H1 (cell line): ENCODE data around the gene CASQ2. TPM values are rescaled to one million over a fixed set of nuclear protein-coding genes. Genes with fewer than 3 reads are reported as not detected.

Experiments
- CTCF ChIA-PET: fragments of 300-600 bp; sonication (Branson Sonifier 250); formaldehyde crosslinking; loops from one replicate; lab custom pipeline; 2021; ENCODE audit not compliant: partially characterized antibody; lab: Charles Lee
- POLR2A ChIA-PET: fragments of 300-600 bp; sonication (Branson Sonifier 250); formaldehyde crosslinking; loops from one replicate; lab custom pipeline; 2021; ENCODE audit warnings: inconsistent platforms; ENCODE audit not compliant: partially characterized antibody; lab: Charles Lee
- DNase-seq, 2 experiments: peaks; one replicate each; pipeline versions ENCODE4 v3.0.0 to v3.0.0-alpha.2; 2010 to 2022; ENCODE audit warnings: low spot score in 2 of 2, low read depth in 1 of 2, mixed read lengths in 1 of 2
- FAIRE-seq: peaks from 2 replicates; lab custom pipeline; 2011; peaks lifted over from hg19 to GRCh38; lab: Jason Lieb, UNC
- H2AFZ ChIP-seq: 2 replicates; pipeline ENCODE4 v1.8.1; 2012; ENCODE audit warnings: low read length, inconsistent platforms
- H2AK5ac ChIP-seq: 2 replicates; pipeline ENCODE4 v1.6.1; 2013; ENCODE audit warnings: low read depth, low read length
- H2BK120ac ChIP-seq: replicated peaks from 2 replicates; pipeline ENCODE3; 2013; ENCODE audit warnings: low read depth, low read length, inconsistent platforms
- H2BK12ac ChIP-seq: 2 replicates; pipeline ENCODE4 v1.6.1; 2013; ENCODE audit warnings: low read depth, low read length
- H2BK15ac ChIP-seq: 2 replicates; pipeline ENCODE4 v1.6.1; 2013; ENCODE audit warnings: low read length
- H2BK20ac ChIP-seq: 2 replicates; pipeline ENCODE4 v1.6.1; 2013; ENCODE audit warnings: low read length
- H2BK5ac ChIP-seq: 2 replicates; pipeline ENCODE4 v1.6.1; 2013; ENCODE audit warnings: low read depth, low read length
- H3K14ac ChIP-seq: 2 replicates; pipeline ENCODE4 v1.6.1; 2013; ENCODE audit warnings: inconsistent platforms; ENCODE audit not compliant: insufficient read length
- H3K18ac ChIP-seq: 2 replicates; pipeline ENCODE4 v1.6.1; 2013; ENCODE audit warnings: low read length; ENCODE audit errors: extremely low read depth
- H3K23ac ChIP-seq: 2 replicates; pipeline ENCODE4 v1.6.1; 2013; ENCODE audit warnings: inconsistent platforms; ENCODE audit not compliant: insufficient read length
- H3K23me2 ChIP-seq: 2 replicates; pipeline ENCODE4 v1.6.1; 2013; ENCODE audit warnings: low read depth, low read length
- H3K27ac ChIP-seq: 2 replicates; pipeline ENCODE4 v1.6.1; 2011; ENCODE audit warnings: low read depth, low read length, inconsistent platforms
- H3K27me3 ChIP-seq, 4 experiments: replicated peaks in 1 of 4; 1 replicate in 1 of 4; 2 replicates in 3 of 4; pipeline versions ENCODE4 v1.6.1 to v1.8.1; 2011 to 2013; ENCODE audit warnings: low read length in 3 of 4, mild to moderate bottlenecking in 3 of 4, inconsistent platforms in 2 of 4, mixed read lengths in 2 of 4, moderate library complexity in 1 of 4; ENCODE audit not compliant: control insufficient read depth in 3 of 4, insufficient read depth in 3 of 4; ENCODE audit errors: extremely low read depth in 1 of 4
- H3K36me3 ChIP-seq, 4 experiments: 2 replicates each; pipeline versions ENCODE4 v1.6.1 to v1.8.1; 2011 to 2013; ENCODE audit warnings: mild to moderate bottlenecking in 4 of 4, low read length in 3 of 4, moderate library complexity in 2 of 4, control low read depth in 1 of 4, inconsistent platforms in 1 of 4; ENCODE audit not compliant: insufficient read depth in 4 of 4, control insufficient read depth in 2 of 4
- H3K4ac ChIP-seq: replicated peaks from 2 replicates; pipeline ENCODE3; 2013; ENCODE audit warnings: low read length, low read depth, mixed read lengths, inconsistent platforms; ENCODE audit not compliant: insufficient read length
- H3K4me1 ChIP-seq, 4 experiments: replicated peaks in 1 of 4; 1 replicate in 1 of 4; 2 replicates in 3 of 4; pipeline versions ENCODE4 v1.6.1 to v1.8.1; 2011 to 2013; ENCODE audit warnings: low read length in 3 of 4, inconsistent platforms in 2 of 4, mixed read lengths in 1 of 4; ENCODE audit not compliant: insufficient read depth in 4 of 4, control insufficient read depth in 3 of 4
- H3K4me2 ChIP-seq, 2 experiments: 2 replicates each; pipeline versions ENCODE4 v1.6.1 to v1.8.1; 2011 to 2013; ENCODE audit warnings: low read depth in 2 of 2, low read length in 2 of 2, control low read depth in 1 of 2, inconsistent platforms in 1 of 2, mild to moderate bottlenecking in 1 of 2; ENCODE audit not compliant: insufficient read depth in 1 of 2
- H3K4me3 ChIP-seq, 4 experiments: fragments of 200-600, 300-600 bp in 1 of 4; sonication (generic), shearing (Covaris generic), sonication (Bioruptor Twin) in 1 of 4; 2 replicates each; pipeline versions ENCODE4 v1.5.1 to v1.8.1; 2011 to 2016; ENCODE audit warnings: low read length in 4 of 4, low read depth in 3 of 4, control low read depth in 2 of 4, inconsistent platforms in 2 of 4, mild to moderate bottlenecking in 2 of 4, mixed read lengths in 1 of 4, moderate library complexity in 1 of 4; ENCODE audit not compliant: insufficient read depth in 2 of 4; ENCODE audit errors: extremely low read depth in 1 of 4
- H3K56ac ChIP-seq: replicated peaks from 2 replicates; pipeline ENCODE3; 2013; ENCODE audit warnings: low read depth, mild to moderate bottlenecking, mixed read lengths, low read length, inconsistent platforms; ENCODE audit not compliant: insufficient read length
- H3K79me1 ChIP-seq: 2 replicates; pipeline ENCODE4 v1.6.1; 2013; ENCODE audit warnings: low read depth, low read length, control low read depth
- H3K79me2 ChIP-seq, 2 experiments: 2 replicates each; pipeline versions ENCODE4 v1.6.1 to v1.8.1; 2012 to 2013; ENCODE audit warnings: low read length in 2 of 2, mild to moderate bottlenecking in 2 of 2, inconsistent platforms in 1 of 2; ENCODE audit not compliant: insufficient read depth in 2 of 2, control insufficient read depth in 1 of 2
- H3K9ac ChIP-seq, 4 experiments: replicated peaks in 1 of 4; 1 replicate in 1 of 4; 2 replicates in 3 of 4; pipeline versions ENCODE4 v1.6.1 to v1.8.1; 2011 to 2013; ENCODE audit warnings: low read depth in 3 of 4, low read length in 3 of 4, control low read depth in 2 of 4, mild to moderate bottlenecking in 2 of 4, moderate library complexity in 2 of 4, inconsistent platforms in 1 of 4; ENCODE audit errors: extremely low read depth in 1 of 4
- H3K9me3 ChIP-seq, 2 experiments: 2 replicates each; pipeline versions ENCODE4 v1.6.1 to v1.8.1; 2012 to 2013; ENCODE audit warnings: mild to moderate bottlenecking in 2 of 2, moderate library complexity in 2 of 2, control low read depth in 1 of 2, inconsistent platforms in 1 of 2, low read depth in 1 of 2, low read length in 1 of 2, mixed read lengths in 1 of 2; ENCODE audit not compliant: insufficient read depth in 2 of 2
- H4K20me1 ChIP-seq, 2 experiments: replicated peaks in 1 of 2; 2 replicates each; pipeline versions ENCODE3 to v1.8.1; 2011 to 2013; ENCODE audit warnings: inconsistent platforms in 2 of 2, low read length in 2 of 2, mild to moderate bottlenecking in 1 of 2; ENCODE audit not compliant: insufficient read depth in 2 of 2, control insufficient read depth in 1 of 2
- H4K5ac ChIP-seq: 2 replicates; pipeline ENCODE4 v1.6.1; 2013; ENCODE audit warnings: low read length, low read depth, mixed read lengths, inconsistent platforms; ENCODE audit not compliant: insufficient read length
- H4K8ac ChIP-seq: 2 replicates; pipeline ENCODE4 v1.8.0; 2013; ENCODE audit warnings: mild to moderate bottlenecking, moderate library complexity, low read length, inconsistent platforms; ENCODE audit not compliant: insufficient read depth; ENCODE audit errors: extremely low read depth
- H4K91ac ChIP-seq: replicated peaks from 2 replicates; pipeline ENCODE3; 2013; ENCODE audit warnings: low read length, mixed read lengths, inconsistent platforms; ENCODE audit not compliant: insufficient read length
- BRCA1 ChIP-seq: IDR thresholded peaks from 2 replicates; pipeline ENCODE4 v1.6.1; 2012; ENCODE audit warnings: low read depth, low read length, improper control_type of control experiment
- EP300 ChIP-seq, 2 experiments: IDR thresholded peaks; 1 replicate in 1 of 2; 2 replicates in 1 of 2; pipeline ENCODE4 v1.6.1; 2011 to 2012; ENCODE audit warnings: low read depth in 2 of 2, low read length in 2 of 2, mild to moderate bottlenecking in 2 of 2, borderline replicate concordance in 1 of 2, inconsistent platforms in 1 of 2, moderate library complexity in 1 of 2
- GABPA ChIP-seq: IDR thresholded peaks from 2 replicates; pipeline ENCODE4 v1.6.1; 2011; ENCODE audit warnings: mild to moderate bottlenecking, low read length, moderate library complexity, borderline replicate concordance; ENCODE audit not compliant: insufficient read depth
- KDM1A ChIP-seq: fragments of 200-600, 300-600 bp; sonication (generic); IDR thresholded peaks from 2 replicates; pipeline ENCODE4 v1.7.1; 2016; ENCODE audit warnings: mild to moderate bottlenecking, low read length, borderline replicate concordance
- SIRT6 ChIP-seq: IDR thresholded peaks from one replicate; pipeline ENCODE4 v1.7.1; 2012; ENCODE audit warnings: low read length, inconsistent platforms
- SIX5 ChIP-seq: IDR thresholded peaks from 2 replicates; pipeline ENCODE4 v1.6.1; 2011; ENCODE audit warnings: mild to moderate bottlenecking, low read depth, low read length
- SP2 ChIP-seq: IDR thresholded peaks from 2 replicates; pipeline ENCODE4 v1.6.1; 2012; ENCODE audit warnings: mild to moderate bottlenecking, low read length, inconsistent platforms
- SRF ChIP-seq: IDR thresholded peaks from 2 replicates; pipeline ENCODE4 v1.6.1; 2011; ENCODE audit warnings: mild to moderate bottlenecking, low read depth, low read length, moderate library complexity
- TAF1 ChIP-seq: IDR thresholded peaks from 2 replicates; pipeline ENCODE4 v1.6.1; 2011; ENCODE audit warnings: mild to moderate bottlenecking, low read depth, low read length
- TBP ChIP-seq: IDR thresholded peaks from 2 replicates; pipeline ENCODE4 v1.6.1; 2011; ENCODE audit warnings: low read depth, low read length, improper control_type of control experiment
- YY1 ChIP-seq: IDR thresholded peaks from 2 replicates; pipeline ENCODE4 v1.6.1; 2011; ENCODE audit warnings: low read depth, mild to moderate bottlenecking, low read length
- WGBS, 2 experiments: shearing (Covaris generic) in 1 of 2; methylation state at CpG; one replicate each; pipeline versions ENCODE4 v1.1.6 to v1.1.7; 2013 to 2015; ENCODE audit warnings: low lambda C conversion rate in 2 of 2, mixed read lengths in 2 of 2, inconsistent platforms in 1 of 2, low coverage in 1 of 2, missing lambda C conversion rate in 1 of 2; ENCODE audit not compliant: insufficient replicate concordance in 2 of 2, insufficient coverage in 1 of 2, insufficient read length in 1 of 2; ENCODE audit errors: extremely low coverage in 1 of 2, missing lambda C conversion rate in 1 of 2; 5-methylcytosine and 5-hydroxymethylcytosine counted together
- polyA plus RNA-seq, 7 experiments: library from polyadenylated mRNA; depleted of rRNA in 3 of 7; stranded (reverse) in 5 of 7; unstranded in 2 of 7; fragments of >200 nt in 5 of 7; fragments of 200-250 nt in 2 of 7; gene quantifications; 1 replicate in 5 of 7; 2 replicates in 1 of 7; 4 replicates in 1 of 7; pipeline versions ENCODE4 v1.2.1 to v1.2.3, GENCODE V29; 2011 to 2013; ENCODE audit warnings: missing spikeins in 2 of 7, mixed read lengths in 2 of 7
- total RNA-seq: library from RNA; stranded (reverse); fragmentation: NEBNext Ultra II Directional; extraction: Animal tissue kit (Norgen Biotek cat#: 25700); gene quantifications from 2 replicates; pipeline ENCODE4 v1.2.1, GENCODE V29; 2021
- TF ChIP-seq, protein P1 (sequence below): IDR thresholded peaks from 2 replicates; pipeline ENCODE4 v1.6.1; 2011; ENCODE audit warnings: low read depth, mild to moderate bottlenecking, low read length; ENCODE audit not compliant: insufficient read depth
- TF ChIP-seq, protein P2 (sequence below): IDR thresholded peaks from 2 replicates; pipeline ENCODE4 v1.6.1; 2012; ENCODE audit warnings: inconsistent platforms

The CASQ2 gene
- total and polyA plus RNA-seq, 2 of the 8 experiments (the other 6 are each of a cell fraction or from before 2014, with no cell fraction given) = not detected

DNA sequence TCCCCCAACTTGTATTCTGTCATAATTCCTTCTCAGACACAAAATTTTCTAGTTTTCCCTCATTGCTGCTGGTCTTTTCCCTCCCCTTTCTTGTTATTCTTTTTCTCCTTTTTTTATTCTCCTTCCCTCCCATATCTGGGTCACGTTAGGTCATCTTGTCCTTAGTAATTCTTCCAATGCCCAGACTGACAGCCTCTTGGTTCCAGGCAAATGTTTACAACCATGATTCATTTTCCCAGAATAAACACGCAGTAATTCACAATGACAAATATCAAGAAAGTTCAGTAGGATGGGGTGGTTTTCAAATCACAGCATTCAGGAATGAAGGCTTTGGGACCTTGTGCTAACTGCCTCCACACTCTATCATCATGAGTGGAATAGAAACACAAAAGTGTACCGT lies 47.2 kb upstream of the CASQ2 start:
- no peak overlapping the region for H3K18ac ChIP-seq
- H3K23ac ChIP-seq = no peak overlapping the region
- H2AK5ac ChIP-seq = no peak overlapping the region
- H3K56ac ChIP-seq = no peak overlapping the region
- H3K27ac ChIP-seq = no peak overlapping the region
- no peak overlapping the region for H2AFZ ChIP-seq
- no peak overlapping the region for H4K5ac ChIP-seq
- no peak overlapping the region for H3K14ac ChIP-seq
- POLR2A ChIA-PET = no interaction called here
- no peaks in the 10 kb centered on the region for H3K4me1 ChIP-seq
- no peak overlapping the region for H2BK5ac ChIP-seq
- H3K4ac ChIP-seq = no peak overlapping the region
- WGBS, 2 experiments = 91% methylated on average over 3 of the region's 3 CpGs; no CpG with 5 or more reads in 1 of the 2 experiments
- no peak overlapping the region for H4K91ac ChIP-seq
- H2BK12ac ChIP-seq = no peak overlapping the region
- CTCF ChIA-PET = interaction anchor here (1.0 to 4.0 kb wide), 2 partner anchors 130 to 166 kb away, joined by 3 to 18 read pairs; no protein-coding TSS in a partner anchor
- H3K9ac ChIP-seq = no peak overlapping the region
- no peak overlapping the region for H2BK20ac ChIP-seq
- H3K27me3 ChIP-seq = no peaks in the 10 kb centered on the region
- H4K8ac ChIP-seq = no peak overlapping the region
- H2BK120ac ChIP-seq = no peak overlapping the region
- H3K9me3 ChIP-seq = no peaks in the 10 kb centered on the region
- no peaks in the 10 kb centered on the region for H4K20me1 ChIP-seq
- DNase-seq (no peak), FAIRE-seq (no peak)
- no peaks in the 10 kb centered on the region for H3K36me3 ChIP-seq
- no peak overlapping the region for H3K4me2 ChIP-seq
- no peaks in the 10 kb centered on the region for H3K79me2 ChIP-seq
- no peaks in the 10 kb centered on the region for H3K79me1 ChIP-seq
- no peak overlapping the region for H2BK15ac ChIP-seq
- H3K23me2 ChIP-seq = no peaks in the 10 kb centered on the region
- no peak overlapping the region for H3K4me3 ChIP-seq
- TF ChIP-seq SRF (no peak), GABPA (no peak), SIRT6 (no peak), SP2 (no peak), SIX5 (no peak), TBP (no peak), YY1 (no peak), BRCA1 (no peak), EP300 (IDR thresholded peaks at IDR 0.05; ENCODE audit: borderline replicate concordance in 1 of 2, low read depth in 2 of 2, low read length in 2 of 2) (no peak), TAF1 (no peak), KDM1A (no peak)
- TF ChIP-seq, protein P1, sequence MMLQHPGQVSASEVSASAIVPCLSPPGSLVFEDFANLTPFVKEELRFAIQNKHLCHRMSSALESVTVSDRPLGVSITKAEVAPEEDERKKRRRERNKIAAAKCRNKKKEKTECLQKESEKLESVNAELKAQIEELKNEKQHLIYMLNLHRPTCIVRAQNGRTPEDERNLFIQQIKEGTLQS = no peak
- TF ChIP-seq, protein P2, sequence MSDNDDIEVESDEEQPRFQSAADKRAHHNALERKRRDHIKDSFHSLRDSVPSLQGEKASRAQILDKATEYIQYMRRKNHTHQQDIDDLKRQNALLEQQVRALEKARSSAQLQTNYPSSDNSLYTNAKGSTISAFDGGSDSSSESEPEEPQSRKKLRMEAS = no peak
